Measurements from ENCODE around the gene RPS27.

Gene RPS27

GRCh38 chr1:153946622-153947241 is 43.8 kb upstream of the RPS27 start, which contains the start of gene DENND4B:
DENND4B (minus strand) TSS chr1:153946718; CDS start chr1:153944374, 2,344 bp downstream.
- no peak for TF ChIP-seq Cebpa-rat (IDR thresholded peaks at IDR 0.05)
- peak within 1 kb of the TSS; percentile 92 for H3K4me3 ChIP-seq
- no peaks in the 10 kb centered on the region for H3K9me3 ChIP-seq
- peak within 1 kb of the TSS; percentile 100 for H3K27ac ChIP-seq
- peak within 1 kb of the TSS; percentile 99 for H3K9ac ChIP-seq
- peaks cover 73% of the 10 kb centered on the region for H3K36me3 ChIP-seq
- H3K27me3 ChIP-seq, result no peaks in the 10 kb centered on the region
- H4K20me1 ChIP-seq, result peaks cover 6% of the 10 kb centered on the region; the same call in 1 of the 2 replicates
- H3K4me2 ChIP-seq, result peak within 1 kb of the TSS; percentile 97
- peaks cover 50% of the 10 kb centered on the region for H3K4me1 ChIP-seq

DNA sequence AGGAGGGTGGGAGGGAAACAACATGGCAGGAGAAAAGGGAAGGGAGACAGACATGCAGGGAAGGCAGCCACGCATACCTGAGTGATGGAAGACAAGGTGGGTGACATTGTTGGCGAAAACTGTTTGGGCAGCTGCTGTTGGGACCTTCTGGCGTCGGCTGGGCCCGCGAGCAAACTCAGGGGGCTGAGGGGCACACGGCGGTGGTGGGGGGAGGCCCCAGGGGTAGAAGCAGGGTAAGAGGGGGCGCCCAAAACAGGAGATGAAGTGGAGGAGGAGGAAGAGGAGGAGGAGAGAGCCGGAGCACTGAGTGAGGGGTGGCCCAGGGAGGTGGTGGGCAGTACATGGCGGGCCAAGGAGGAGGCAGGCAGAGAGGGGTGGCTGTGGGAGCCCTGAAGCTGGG is 39.4 kb upstream of the RPS27 start:
- Histone ChIP-seq H3K9ac (no peak overlapping the region), H3K4me2 (no peak overlapping the region)
- no peak for TF ChIP-seq Cebpa-rat (IDR thresholded peaks at IDR 0.05)

DNA sequence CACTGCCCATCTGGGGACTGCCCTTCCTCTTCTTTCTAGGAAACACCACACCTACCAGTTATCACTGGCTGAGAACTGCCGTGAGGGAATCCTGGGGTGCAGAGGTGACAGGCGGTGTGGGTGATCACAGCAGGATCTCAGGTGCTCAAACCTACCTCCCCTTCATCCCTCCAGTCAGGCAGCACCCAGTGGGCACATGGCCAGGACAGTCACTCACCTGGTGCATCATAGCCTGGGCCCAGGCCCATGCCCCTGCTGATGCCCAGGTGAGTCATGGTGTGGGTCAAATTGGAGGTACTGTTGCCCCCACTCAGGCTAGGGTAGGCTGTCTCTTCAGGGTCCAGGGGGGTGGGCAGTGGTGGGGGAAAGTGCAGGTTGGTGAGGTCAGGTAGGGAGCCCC is 38.8 kb upstream of the RPS27 start:
- H3K27me3 ChIP-seq, result no peaks in the 10 kb centered on the region
- no peak for TF ChIP-seq Cebpa-rat (IDR thresholded peaks at IDR 0.05)
- peaks cover 43% of the 10 kb centered on the region for H3K4me1 ChIP-seq
- peaks cover 84% of the 10 kb centered on the region for H3K36me3 ChIP-seq
- no peak overlapping the region for H3K9ac ChIP-seq
- H3K4me3 ChIP-seq, result no peak overlapping the region
- H3K4me2 ChIP-seq, result no peak overlapping the region
- no peaks in the 10 kb centered on the region for H3K9me3 ChIP-seq
- no peak overlapping the region for H3K27ac ChIP-seq
- peaks cover 54% of the 10 kb centered on the region for H4K20me1 ChIP-seq

More for the DNA sequence above, 39.4 kb upstream of the RPS27 start:
- Histone ChIP-seq H4K20me1 (peaks cover 48% of the 10 kb centered on the region), H3K27ac (no peak overlapping the region), H3K27me3 (no peaks in the 10 kb centered on the region), H3K4me1 (peaks cover 39% of the 10 kb centered on the region), H3K9me3 (no peaks in the 10 kb centered on the region), H3K36me3 (peaks cover 84% of the 10 kb centered on the region), H3K4me3 (no peak overlapping the region)

GRCh38 chr1:153953859-153954365 is 36.6 kb upstream of the RPS27 start:
- no peaks in the 10 kb centered on the region for H3K27me3 ChIP-seq
- no peak overlapping the region for H3K27ac ChIP-seq
- H3K9ac ChIP-seq, result no peak overlapping the region
- no peak for TF ChIP-seq Cebpa-rat (IDR thresholded peaks at IDR 0.05)
- H4K20me1 ChIP-seq, result peaks cover 67% of the 10 kb centered on the region
- H3K9me3 ChIP-seq, result no peaks in the 10 kb centered on the region
- peaks cover 45% of the 10 kb centered on the region for H3K4me1 ChIP-seq
- H3K36me3 ChIP-seq, result peaks cover 64% of the 10 kb centered on the region
- no peak overlapping the region for H3K4me2 ChIP-seq
- no peak overlapping the region for H3K4me3 ChIP-seq

- no peak for TF ChIP-seq Cebpa-rat (IDR thresholded peaks at IDR 0.05)
- H4K20me1 ChIP-seq, result peaks cover 67% of the 10 kb centered on the region
- H3K4me2 ChIP-seq, result no peak overlapping the region
- H3K27ac ChIP-seq, result no peak overlapping the region
- H3K9ac ChIP-seq, result peak overlapping the region; percentile 86; the same call in 1 of the 2 replicates
- H3K36me3 ChIP-seq, result peaks cover 64% of the 10 kb centered on the region
- H3K4me1 ChIP-seq, result peaks cover 50% of the 10 kb centered on the region
- H3K4me3 ChIP-seq, result no peak overlapping the region
- H3K27me3 ChIP-seq, result no peaks in the 10 kb centered on the region
- H3K9me3 ChIP-seq, result no peaks in the 10 kb centered on the region
These were observed 35.7 kb upstream of the RPS27 start for GRCh38 chr1:153954826-153955225.

DNA sequence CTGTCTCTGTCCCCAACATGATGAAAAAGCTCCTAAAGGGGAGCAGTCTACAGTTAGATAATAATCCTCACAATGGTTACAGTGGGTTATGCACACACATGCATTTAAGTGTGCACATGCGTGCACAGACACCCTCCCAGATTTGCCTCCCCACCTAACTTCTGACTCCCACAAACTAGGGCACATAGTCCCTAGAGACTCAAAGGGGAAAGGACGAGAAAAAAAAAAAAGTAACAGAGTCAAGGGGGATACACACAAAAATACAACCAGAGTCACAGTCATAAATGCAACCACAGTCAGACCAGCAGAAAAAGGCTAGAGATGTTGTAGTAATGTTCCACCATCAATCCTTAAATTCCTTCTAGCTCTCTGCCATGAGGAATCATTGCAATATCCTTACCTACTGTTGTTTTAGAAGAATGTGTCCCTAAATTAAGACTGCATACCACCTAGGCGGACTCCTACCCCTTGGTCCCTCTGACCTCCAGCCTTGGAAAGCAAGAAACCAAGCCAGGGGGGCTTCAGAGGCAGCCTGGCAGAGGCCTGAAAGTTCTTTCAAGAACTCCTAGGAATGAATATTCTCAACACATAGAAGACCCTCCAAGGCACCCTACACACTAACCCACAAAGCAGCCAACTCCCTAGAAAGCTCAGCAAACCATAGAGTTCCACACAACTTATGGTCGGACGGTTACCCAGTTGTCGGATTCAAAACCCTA is 33.4 kb upstream of the RPS27 start:
- H3K4me1 ChIP-seq, result peaks cover 64% of the 10 kb centered on the region
- H3K9ac ChIP-seq, result peak overlapping the region; percentile 86
- peak overlapping the region; percentile 79 for H3K4me3 ChIP-seq
- peaks cover 52% of the 10 kb centered on the region for H3K36me3 ChIP-seq
- H3K27me3 ChIP-seq, result no peaks in the 10 kb centered on the region
- TF ChIP-seq Cebpa-rat (IDR thresholded peaks at IDR 0.05), result no peak
- peak overlapping the region; percentile 83 for H3K27ac ChIP-seq
- peak overlapping the region; percentile 84 for H3K4me2 ChIP-seq
- H4K20me1 ChIP-seq, result peaks cover 57% of the 10 kb centered on the region
- H3K9me3 ChIP-seq, result no peaks in the 10 kb centered on the region

DNA sequence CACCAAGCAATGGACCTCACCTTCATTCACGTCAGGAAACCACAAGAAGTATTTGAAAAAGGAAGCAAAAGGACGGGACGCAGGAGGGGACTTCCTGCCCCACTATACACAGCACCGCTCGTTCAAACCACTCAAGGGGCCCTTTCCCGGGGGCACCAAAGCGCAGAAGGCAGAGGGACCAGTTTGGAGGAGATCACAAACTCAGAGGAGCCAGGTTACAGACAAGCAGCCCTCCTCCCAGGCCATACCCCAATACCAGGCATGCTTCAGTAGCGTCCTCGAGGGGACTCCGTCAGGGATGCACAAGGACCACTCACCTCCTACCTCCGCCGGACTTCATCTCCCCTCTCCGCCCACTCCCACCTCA is 32.8 kb upstream of the RPS27 start:
- Histone ChIP-seq H3K27ac (peak overlapping the region; percentile 83), H3K9ac (peak overlapping the region; percentile 86), H3K4me3 (peak overlapping the region; percentile 79), H3K27me3 (no peaks in the 10 kb centered on the region), H3K4me2 (peak overlapping the region; percentile 84), H3K36me3 (peaks cover 46% of the 10 kb centered on the region), H3K9me3 (no peaks in the 10 kb centered on the region), H3K4me1 (peaks cover 70% of the 10 kb centered on the region), H4K20me1 (peaks cover 52% of the 10 kb centered on the region)
- no peak for TF ChIP-seq Cebpa-rat (IDR thresholded peaks at IDR 0.05)

- H3K4me1 ChIP-seq, result peaks cover 72% of the 10 kb centered on the region
- peak within 1 kb of the TSS; percentile 86 for H3K9ac ChIP-seq
- no peak for TF ChIP-seq Cebpa-rat (IDR thresholded peaks at IDR 0.05)
- peak within 1 kb of the TSS; percentile 84 for H3K4me2 ChIP-seq
- no peaks in the 10 kb centered on the region for H3K27me3 ChIP-seq
- H4K20me1 ChIP-seq, result peaks cover 48% of the 10 kb centered on the region
- H3K4me3 ChIP-seq, result peak within 1 kb of the TSS; percentile 79
- H3K9me3 ChIP-seq, result no peaks in the 10 kb centered on the region
- peak within 1 kb of the TSS; percentile 83 for H3K27ac ChIP-seq
- H3K36me3 ChIP-seq, result peaks cover 40% of the 10 kb centered on the region
These were observed 32.2 kb upstream of the RPS27 start, which contains the start of gene CRTC2 for GRCh38 chr1:153958111-153958960. CRTC2 (minus strand) TSS chr1:153958612; CDS start chr1:153958497, 115 bp downstream.

- no peak for TF ChIP-seq Cebpa-rat (IDR thresholded peaks at IDR 0.05)
- Histone ChIP-seq H3K9ac (peak overlapping the region; percentile 86; the same call in 1 of the 2 replicates), H3K4me3 (peak overlapping the region; percentile 79), H3K27me3 (no peaks in the 10 kb centered on the region), H4K20me1 (peaks cover 43% of the 10 kb centered on the region), H3K27ac (peak overlapping the region; percentile 83; the same call in 1 of the 2 replicates), H3K36me3 (peaks cover 34% of the 10 kb centered on the region), H3K4me2 (peak overlapping the region; percentile 74), H3K9me3 (no peaks in the 10 kb centered on the region), H3K4me1 (peaks cover 74% of the 10 kb centered on the region)
These were observed 31.7 kb upstream of the RPS27 start for GRCh38 chr1:153958961-153959260.
